Mesendoderm (in vitro differentiated cells): ENCODE data around the gene ZNF705A.
"Not testable (repeated sequence)": the region's sequence is repeated elsewhere in the genome, so short reads cannot be mapped to it uniquely, and the experiment has no call there.

Experiments
- DNase-seq: peaks from one replicate; pipeline ENCODE4 v3.0.0; 2013
- H2AK5ac ChIP-seq: 2 replicates; pipeline ENCODE4 v1.6.1; 2013; ENCODE audit warnings: low read length, inconsistent platforms
- H2BK120ac ChIP-seq: 2 replicates; pipeline ENCODE4 v1.6.1; 2013; ENCODE audit warnings: low read depth, mild to moderate bottlenecking, low read length, moderate library complexity, mixed read lengths
- H2BK15ac ChIP-seq: replicated peaks from 2 replicates; pipeline ENCODE4 v1.6.1; 2013; ENCODE audit warnings: low read depth, mild to moderate bottlenecking, moderate library complexity
- H2BK5ac ChIP-seq: 2 replicates; pipeline ENCODE4 v1.6.1; 2013; ENCODE audit warnings: low read length, inconsistent platforms
- H3K18ac ChIP-seq: 2 replicates; pipeline ENCODE4 v1.6.1; 2013; ENCODE audit warnings: mild to moderate bottlenecking, low read length, mixed read lengths
- H3K23ac ChIP-seq: one replicate; pipeline ENCODE4 v1.6.1; 2013; ENCODE audit warnings: low read length
- H3K27ac ChIP-seq: 2 replicates; pipeline ENCODE4 v1.5.1; 2013; ENCODE audit warnings: low read depth, mild to moderate bottlenecking, inconsistent platforms, low read length, moderate library complexity
- H3K27me3 ChIP-seq: 2 replicates; pipeline ENCODE4 v1.6.1; 2013; ENCODE audit warnings: low read length, control low read depth, mild to moderate bottlenecking, inconsistent platforms; ENCODE audit not compliant: insufficient read depth, poor library complexity
- H3K36me3 ChIP-seq: 2 replicates; pipeline ENCODE4 v1.6.1; 2013; ENCODE audit warnings: low read length, inconsistent platforms; ENCODE audit not compliant: control insufficient read depth, insufficient read depth
- H3K4ac ChIP-seq: one replicate; pipeline ENCODE4 v1.6.1; 2013; ENCODE audit warnings: low read depth, mild to moderate bottlenecking, low read length, moderate library complexity
- H3K4me1 ChIP-seq: 2 replicates; pipeline ENCODE4 v1.6.1; 2013; ENCODE audit warnings: low read depth, low read length, inconsistent platforms; ENCODE audit not compliant: control insufficient read depth
- H3K4me2 ChIP-seq: 2 replicates; pipeline ENCODE4 v1.6.1; 2013; ENCODE audit warnings: low read length
- H3K4me3 ChIP-seq: 2 replicates; pipeline ENCODE4 v1.5.1; 2013; ENCODE audit warnings: mild to moderate bottlenecking, low read length
- H3K56ac ChIP-seq: one replicate; pipeline ENCODE4 v1.6.1; 2013; ENCODE audit warnings: low read length
- H3K79me1 ChIP-seq: 2 replicates; pipeline ENCODE4 v1.6.1; 2013; ENCODE audit warnings: low read length, inconsistent platforms
- H3K79me2 ChIP-seq: 2 replicates; pipeline ENCODE4 v1.6.1; 2013; ENCODE audit warnings: mild to moderate bottlenecking, low read length; ENCODE audit not compliant: control insufficient read depth, insufficient read depth
- H3K9ac ChIP-seq: 2 replicates; pipeline ENCODE4 v1.6.1; 2013; ENCODE audit warnings: low read length, inconsistent platforms
- H4K5ac ChIP-seq: one replicate; pipeline ENCODE4 v1.6.1; 2013; ENCODE audit warnings: low read length
- H4K8ac ChIP-seq: one replicate; pipeline ENCODE4 v1.6.1; 2013; ENCODE audit warnings: low read depth, mild to moderate bottlenecking, control low read depth, low read length, moderate library complexity
- WGBS: extraction: QIAGEN DNeasy Blood & Tissue Kit; methylation state at CpG from one replicate; pipeline ENCODE4 v1.1.7; 2013; ENCODE audit warnings: low lambda C conversion rate, missing lambda C conversion rate; ENCODE audit not compliant: insufficient coverage; ENCODE audit errors: extremely low coverage; 5-methylcytosine and 5-hydroxymethylcytosine counted together

Gene ZNF705A

GRCh38 chr12:8145754-8146441 lies 10.9 kb upstream of the ZNF705A start:
- H3K4me3 ChIP-seq = no peak overlapping the region
- no peaks in the 10 kb centered on the region for H3K27me3 ChIP-seq
- H3K79me1 ChIP-seq = no peaks in the 10 kb centered on the region
- no peak overlapping the region for H4K5ac ChIP-seq
- H3K36me3 ChIP-seq = no peaks in the 10 kb centered on the region
- H3K23ac ChIP-seq = no peak overlapping the region
- no CpG with 5 or more reads among the region's 19 CpGs for WGBS
- H2BK120ac ChIP-seq = no peak overlapping the region
- H4K8ac ChIP-seq = no peak overlapping the region
- H3K4ac ChIP-seq = no peak overlapping the region
- H3K79me2 ChIP-seq = no peaks in the 10 kb centered on the region
- peak; percentile 17 for DNase-seq
- H3K9ac ChIP-seq = no peak overlapping the region
- no peak overlapping the region for H3K27ac ChIP-seq
- H2BK15ac ChIP-seq = no peak overlapping the region
- no peak overlapping the region for H3K4me2 ChIP-seq
- H3K4me1 ChIP-seq = no peaks in the 10 kb centered on the region
- H2AK5ac ChIP-seq = no peak overlapping the region
- peak overlapping the region; percentile 4 for H3K56ac ChIP-seq
- H3K18ac ChIP-seq = no peak overlapping the region
- H2BK5ac ChIP-seq = no peak overlapping the region

- Histone ChIP-seq H3K36me3 (no peaks in the 10 kb centered on the region), H3K4me2 (no peak overlapping the region), H2BK15ac (no peak overlapping the region), H3K9ac (no peak overlapping the region), H3K18ac (no peak overlapping the region), H3K4ac (no peak overlapping the region), H3K79me1 (no peaks in the 10 kb centered on the region), H3K27me3 (no peaks in the 10 kb centered on the region), H2BK120ac (no peak overlapping the region), H3K79me2 (no peaks in the 10 kb centered on the region), H3K56ac (no peak overlapping the region), H3K4me3 (no peak overlapping the region), H3K4me1 (no peaks in the 10 kb centered on the region), H2BK5ac (no peak overlapping the region), H2AK5ac (no peak overlapping the region), H3K27ac (no peak overlapping the region), H4K8ac (no peak overlapping the region), H4K5ac (no peak overlapping the region), H3K23ac (no peak overlapping the region)
- WGBS = no CpG with 5 or more reads among the region's 4 CpGs
- DNase-seq = no peak
Measured at GRCh38 chr12:8146442-8146771, 10.4 kb upstream of the ZNF705A start.

GRCh38 chr12:8154526-8154925 lies 2.3 kb upstream of the ZNF705A start:
- Histone ChIP-seq H3K27me3 (no peaks in the 10 kb centered on the region), H3K4me2 (no peak overlapping the region), H3K79me2 (no peaks in the 10 kb centered on the region), H2BK5ac (no peak overlapping the region), H4K5ac (no peak overlapping the region), H3K18ac (no peak overlapping the region), H2BK15ac (no peak overlapping the region), H3K56ac (no peak overlapping the region), H3K4me1 (no peaks in the 10 kb centered on the region), H3K27ac (no peak overlapping the region), H3K4me3 (no peak overlapping the region), H2BK120ac (no peak overlapping the region), H3K9ac (no peak overlapping the region), H4K8ac (no peak overlapping the region), H3K4ac (no peak overlapping the region), H3K23ac (no peak overlapping the region), H2AK5ac (no peak overlapping the region), H3K79me1 (no peaks in the 10 kb centered on the region), H3K36me3 (no peaks in the 10 kb centered on the region)
- no peak for DNase-seq

GRCh38 chr12:8156416-8156815 lies 399 bp upstream of the ZNF705A start:
- no CpG with 5 or more reads among the region's 2 CpGs for WGBS
- H3K56ac ChIP-seq = no peak overlapping the region
- no peak overlapping the region for H4K8ac ChIP-seq
- no peak overlapping the region for H3K4ac ChIP-seq
- no peak overlapping the region for H2AK5ac ChIP-seq
- H4K5ac ChIP-seq = no peak overlapping the region
- no peak for DNase-seq
- H3K18ac ChIP-seq = no peak overlapping the region
- H2BK120ac ChIP-seq = no peak overlapping the region
- no peak overlapping the region for H3K4me2 ChIP-seq
- H3K9ac ChIP-seq = no peak overlapping the region
- no peak overlapping the region for H2BK5ac ChIP-seq
- no peaks in the 10 kb centered on the region for H3K79me2 ChIP-seq
- no peak overlapping the region for H3K27ac ChIP-seq
- H3K4me1 ChIP-seq = no peaks in the 10 kb centered on the region
- no peaks in the 10 kb centered on the region for H3K79me1 ChIP-seq
- H2BK15ac ChIP-seq = no peak overlapping the region
- no peak overlapping the region for H3K23ac ChIP-seq
- H3K27me3 ChIP-seq = no peaks in the 10 kb centered on the region
- no peaks in the 10 kb centered on the region for H3K36me3 ChIP-seq
- H3K4me3 ChIP-seq = no peak overlapping the region

- Histone ChIP-seq H2BK120ac (no peak overlapping the region), H3K18ac (no peak overlapping the region), H4K8ac (no peak overlapping the region), H3K79me2 (no peaks in the 10 kb centered on the region), H2AK5ac (no peak overlapping the region), H2BK5ac (no peak overlapping the region), H3K36me3 (no peaks in the 10 kb centered on the region), H3K23ac (no peak overlapping the region), H3K4me2 (no peak overlapping the region), H4K5ac (no peak overlapping the region), H3K9ac (no peak overlapping the region), H3K27me3 (no peaks in the 10 kb centered on the region), H3K27ac (no peak overlapping the region), H2BK15ac (no peak overlapping the region), H3K4ac (no peak overlapping the region), H3K4me1 (no peaks in the 10 kb centered on the region), H3K79me1 (no peaks in the 10 kb centered on the region), H3K4me3 (no peak overlapping the region), H3K56ac (no peak overlapping the region)
- DNase-seq = peak; percentile 6
Measured at GRCh38 chr12:8157484-8158198, 826 bp downstream of the ZNF705A start.

- H2BK120ac ChIP-seq, H3K79me2 ChIP-seq, H2BK15ac ChIP-seq, H4K8ac ChIP-seq, H2BK5ac ChIP-seq, H3K4ac ChIP-seq, H3K56ac ChIP-seq, H3K27me3 ChIP-seq, H3K9ac ChIP-seq, H2AK5ac ChIP-seq, H3K27ac ChIP-seq, H3K4me2 ChIP-seq, DNase-seq, H4K5ac ChIP-seq, H3K4me3 ChIP-seq, H3K79me1 ChIP-seq, H3K23ac ChIP-seq, H3K36me3 ChIP-seq, H3K18ac ChIP-seq, H3K4me1 ChIP-seq: not testable (repeated sequence)
- WGBS = no CpG with 5 or more reads among the region's 2 CpGs
Measured at GRCh38 chr12:8172911-8173310, 16.1 kb downstream of the ZNF705A start.
